Left cardiac atrium (tissue), 4 donors: ENCODE results near the gene INPP4B. TPM values are rescaled to one million over a fixed set of nuclear protein-coding genes. Genes with fewer than 3 reads are reported as not detected.

Experiments used
- ATAC-seq, 2 donors: fragments of 200-7000 bp; cut with Tn5 transposase; one replicate each; pipeline ENCODE4 v1.9.1; 2020; ENCODE audit warnings: mild to moderate bottlenecking in 2 of 2, moderate library complexity in 2 of 2
- DNase-seq: peaks from one replicate; pipeline ENCODE4 v3.0.0-alpha.2; 2020
- intact Hi-C, 2 donors: fragments of 100-400 bp; cut with DNase I; formaldehyde crosslinking; loops; one replicate each; pipeline versions ENCODE4 v1.14.1 to v1.15.1; 2022 to 2023
- total RNA-seq, 2 donors: library from RNA; stranded (reverse); fragmentation: NEBNext Ultra II Directional; extraction: Animal tissue kit (Norgen Biotek cat#: 25700); gene quantifications; one replicate each; pipeline ENCODE4 v1.2.1, GENCODE V29; 2021
- donor health status: DM: no; HTN: yes; CAD: no.
- donor health status: DM: no; HTN: yes; CAD: no; lungs with severe emphysema.
- donor health status: DM: yes; HTN: yes; CAD: no.
- donor health status: Dilated cardiomyopathy.

The INPP4B gene
- total RNA-seq, 2 donors from 2014 or later = 9.0 to 11.0 TPM

GRCh38 chr4:142352712-142353111, 493.4 kb downstream of the INPP4B start:
- ATAC-seq = no peak
- DNase-seq = no peak
- intact Hi-C loops = loop anchor here in 1 of 2 donors (5.0 kb wide), 1 partner anchor 370 kb away; no protein-coding TSS in a partner anchor

- DNase-seq (peak; percentile 14), ATAC-seq (no peak)
- intact Hi-C loops = loop anchor here in 1 of 2 donors (5.0 kb wide), 1 partner anchor 370 kb away; no protein-coding TSS in a partner anchor
Measured at GRCh38 chr4:142351958-142352357, 494.1 kb downstream of the INPP4B start.

- DNase-seq = no peak
- ATAC-seq = peak in 1 of 2 donors; percentile 15
- intact Hi-C loops = loop anchor here in 1 of 2 donors (5.0 kb wide), 1 partner anchor 371 kb away; no protein-coding TSS in a partner anchor
Measured at GRCh38 chr4:142350871-142351270, 495.2 kb downstream of the INPP4B start.

GRCh38 chr4:142348613-142349021, 497.5 kb downstream of the INPP4B start:
- DNase-seq (no peak), ATAC-seq (peak; percentile 58 to 76)
- intact Hi-C loops = loop anchor here in 1 of 2 donors (10.0 kb wide), 1 partner anchor 496 kb away; the partner anchor contains the start of gene INPP4B

GRCh38 chr4:142347241-142347640, 498.9 kb downstream of the INPP4B start:
- DNase-seq = no peak
- intact Hi-C loops = loop anchor here in 1 of 2 donors (10.0 kb wide), 1 partner anchor 498 kb away; the partner anchor contains the start of gene INPP4B
- peak in 1 of 2 donors; percentile 69 for ATAC-seq

- DNase-seq (no peak), ATAC-seq (no peak)
- intact Hi-C loops = loop anchor here in 1 of 2 donors (10.0 kb wide), 1 partner anchor 499 kb away; the partner anchor contains the start of gene INPP4B
Measured at GRCh38 chr4:142345924-142346323, 500.2 kb downstream of the INPP4B start.

- DNase-seq = no peak
- intact Hi-C loops = loop anchor here in 1 of 2 donors (10.0 kb wide), 1 partner anchor 504 kb away; the partner anchor contains the start of gene INPP4B
- no peak for ATAC-seq
Measured at GRCh38 chr4:142341268-142341667, 504.8 kb downstream of the INPP4B start.

- intact Hi-C loops = no loop called here
- DNase-seq = no peak
Measured at GRCh38 chr4:142339053-142339452, 507.0 kb downstream of the INPP4B start.

GRCh38 chr4:142336251-142336934, 509.7 kb downstream of the INPP4B start:
- intact Hi-C loops = no loop called here
- ATAC-seq (no peak), DNase-seq (no peak)

More at GRCh38 chr4:142339053-142339452, 507.0 kb downstream of the INPP4B start:
- ATAC-seq = no peak

GRCh38 chr4:142334931-142335330, 511.2 kb downstream of the INPP4B start:
- ATAC-seq = no peak
- intact Hi-C loops = no loop called here

GRCh38 chr4:142331646-142332045, 514.5 kb downstream of the INPP4B start:
- DNase-seq = no peak
- ATAC-seq = peak; percentile 50 to 67
- intact Hi-C loops = no loop called here

More at GRCh38 chr4:142334931-142335330, 511.2 kb downstream of the INPP4B start:
- no peak for DNase-seq

GRCh38 chr4:142331132-142331531, 515.0 kb downstream of the INPP4B start:
- DNase-seq = peak; percentile 45
- intact Hi-C loops = no loop called here

GRCh38 chr4:142330311-142330710, 515.8 kb downstream of the INPP4B start:
- ATAC-seq (no peak), DNase-seq (no peak)
- intact Hi-C loops = no loop called here

More at GRCh38 chr4:142331132-142331531, 515.0 kb downstream of the INPP4B start:
- ATAC-seq = peak; percentile 63 to 71

GRCh38 chr4:142329313-142329712, 516.8 kb downstream of the INPP4B start:
- DNase-seq (no peak), ATAC-seq (no peak)
- intact Hi-C loops = no loop called here

GRCh38 chr4:142326181-142326580, 519.9 kb downstream of the INPP4B start:
- ATAC-seq (no peak), DNase-seq (no peak)
- intact Hi-C loops = no loop called here

- DNase-seq (no peak), ATAC-seq (no peak)
- intact Hi-C loops = no loop called here
Measured at GRCh38 chr4:142324572-142324971, 521.5 kb downstream of the INPP4B start.

- DNase-seq (no peak), ATAC-seq (no peak)
- intact Hi-C loops = no loop called here
Measured at GRCh38 chr4:142322996-142323395, 523.1 kb downstream of the INPP4B start.

GRCh38 chr4:142318280-142318679, 527.8 kb downstream of the INPP4B start:
- DNase-seq (no peak), ATAC-seq (peak in 1 of 2 donors; percentile 53)
- intact Hi-C loops = no loop called here

- ATAC-seq = no peak
- intact Hi-C loops = no loop called here
- no peak for DNase-seq
Measured at GRCh38 chr4:142316913-142317312, 529.2 kb downstream of the INPP4B start.

GRCh38 chr4:142316025-142316424, 530.1 kb downstream of the INPP4B start:
- DNase-seq (no peak), ATAC-seq (peak in 1 of 2 donors; percentile 27)
- intact Hi-C loops = no loop called here
